WTC11 (cell line): ENCODE results near the gene RAB23.

Source experiments
- CTCF ChIP-seq: fragments of 200-600 bp; IDR thresholded peaks from 2 replicates; pipeline ENCODE4 v1.8.0; 2022; ENCODE audit warnings: antibody characterized with exemption
- ELF4 ChIP-seq: sonication (generic); formaldehyde crosslinking; IDR thresholded peaks from 2 replicates; pipeline ENCODE4 v1.8.1; 2022; ENCODE audit warnings: low read depth, mild to moderate bottlenecking, moderate library complexity, missing genetic modification reagents
- JUN ChIP-seq: sonication (generic); formaldehyde crosslinking; IDR thresholded peaks from 2 replicates; pipeline ENCODE4 v1.8.0; 2023; ENCODE audit warnings: mild to moderate bottlenecking, missing genetic modification reagents
- KAT7 ChIP-seq: sonication (generic); formaldehyde crosslinking; IDR thresholded peaks from 2 replicates; pipeline ENCODE4 v1.8.1; 2023; ENCODE audit warnings: missing genetic modification reagents, mild to moderate bottlenecking, borderline replicate concordance
- MAX ChIP-seq: sonication (generic); formaldehyde crosslinking; IDR thresholded peaks from 2 replicates; pipeline ENCODE4 v1.8.0; 2022; ENCODE audit warnings: mild to moderate bottlenecking, missing genetic modification reagents
- TF ChIP-seq, protein P1 (sequence below): sonication (generic); formaldehyde crosslinking; IDR thresholded peaks from 2 replicates; pipeline ENCODE4 v1.8.0; 2022; ENCODE audit warnings: missing genetic modification reagents

DNA sequence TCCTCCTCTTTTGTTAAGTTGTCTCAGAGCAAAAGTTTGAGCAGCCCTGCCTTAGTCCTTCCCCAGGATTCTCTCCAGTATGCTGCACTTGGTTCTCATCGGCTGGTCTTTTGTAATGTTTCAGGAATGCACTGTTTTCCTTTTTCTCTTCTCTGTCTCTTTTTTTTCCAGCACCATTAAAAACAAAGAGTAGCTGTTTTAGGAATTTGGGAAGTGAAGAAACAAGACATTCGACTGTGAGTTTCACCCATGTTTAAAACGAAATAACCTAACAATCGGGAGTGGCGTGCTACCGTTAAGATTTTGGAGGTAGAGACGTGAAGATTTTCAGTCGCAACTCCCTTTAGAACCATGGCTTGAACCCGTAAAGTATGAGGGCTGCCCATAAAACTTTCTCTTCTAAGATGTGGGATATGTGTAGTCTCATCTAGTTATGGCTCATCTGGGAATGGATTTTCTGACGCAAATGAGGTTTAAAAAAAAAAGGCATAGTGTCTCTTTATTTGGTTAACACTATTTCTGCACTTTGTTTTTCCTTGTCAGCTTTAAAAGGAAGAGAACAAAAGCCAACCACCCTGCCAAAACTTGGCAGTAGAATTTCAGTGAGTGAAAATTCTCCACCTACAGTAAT is 35.9 kb upstream of the RAB23 start:
- TF ChIP-seq MAX (CRISPR knock-in tag) (no peak), CTCF (no peak), KAT7 (CRISPR knock-in tag) (no peak), JUN (CRISPR knock-in tag) (no peak), ELF4 (no peak)
- TF ChIP-seq, protein P1, sequence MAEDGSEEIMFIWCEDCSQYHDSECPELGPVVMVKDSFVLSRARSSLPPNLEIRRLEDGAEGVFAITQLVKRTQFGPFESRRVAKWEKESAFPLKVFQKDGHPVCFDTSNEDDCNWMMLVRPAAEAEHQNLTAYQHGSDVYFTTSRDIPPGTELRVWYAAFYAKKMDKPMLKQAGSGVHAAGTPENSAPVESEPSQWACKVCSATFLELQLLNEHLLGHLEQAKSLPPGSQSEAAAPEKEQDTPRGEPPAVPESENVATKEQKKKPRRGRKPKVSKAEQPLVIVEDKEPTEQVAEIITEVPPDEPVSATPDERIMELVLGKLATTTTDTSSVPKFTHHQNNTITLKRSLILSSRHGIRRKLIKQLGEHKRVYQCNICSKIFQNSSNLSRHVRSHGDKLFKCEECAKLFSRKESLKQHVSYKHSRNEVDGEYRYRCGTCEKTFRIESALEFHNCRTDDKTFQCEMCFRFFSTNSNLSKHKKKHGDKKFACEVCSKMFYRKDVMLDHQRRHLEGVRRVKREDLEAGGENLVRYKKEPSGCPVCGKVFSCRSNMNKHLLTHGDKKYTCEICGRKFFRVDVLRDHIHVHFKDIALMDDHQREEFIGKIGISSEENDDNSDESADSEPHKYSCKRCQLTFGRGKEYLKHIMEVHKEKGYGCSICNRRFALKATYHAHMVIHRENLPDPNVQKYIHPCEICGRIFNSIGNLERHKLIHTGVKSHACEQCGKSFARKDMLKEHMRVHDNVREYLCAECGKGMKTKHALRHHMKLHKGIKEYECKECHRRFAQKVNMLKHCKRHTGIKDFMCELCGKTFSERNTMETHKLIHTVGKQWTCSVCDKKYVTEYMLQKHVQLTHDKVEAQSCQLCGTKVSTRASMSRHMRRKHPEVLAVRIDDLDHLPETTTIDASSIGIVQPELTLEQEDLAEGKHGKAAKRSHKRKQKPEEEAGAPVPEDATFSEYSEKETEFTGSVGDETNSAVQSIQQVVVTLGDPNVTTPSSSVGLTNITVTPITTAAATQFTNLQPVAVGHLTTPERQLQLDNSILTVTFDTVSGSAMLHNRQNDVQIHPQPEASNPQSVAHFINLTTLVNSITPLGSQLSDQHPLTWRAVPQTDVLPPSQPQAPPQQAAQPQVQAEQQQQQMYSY (CRISPR knock-in tag): no peak
